HEK293T (cell line): ENCODE data around the gene LRMDA.

ENCODE experiments used
- CTCF ChIA-PET: fragments of 350-600 bp; formaldehyde crosslinking; extraction: SDS; loops from one replicate; lab custom pipeline; 2021; ENCODE audit warnings: antibody characterized with exemption, inconsistent platforms; lab: Yijun Ruan, JAX
- POLR2A ChIA-PET: fragments of 350-600 bp; formaldehyde crosslinking; extraction: SDS; loops from one replicate; lab custom pipeline; 2020; ENCODE audit warnings: antibody characterized with exemption, inconsistent platforms; lab: Yijun Ruan, JAX
- DNase-seq: peaks from one replicate; pipeline ENCODE4 v3.0.0; 2012; ENCODE audit warnings: mixed read lengths; ENCODE audit errors: extremely low spot score
- ARNT ChIP-seq: fragments of 450-650 bp; IDR thresholded peaks from 2 replicates; pipeline ENCODE4 v1.6.1; 2017; ENCODE audit warnings: mild to moderate bottlenecking
- BHLHE40 ChIP-seq: fragments of 450-650 bp; IDR thresholded peaks from 2 replicates; pipeline ENCODE4 v1.6.1; 2016; ENCODE audit warnings: mild to moderate bottlenecking, moderate library complexity, borderline replicate concordance
- CTBP1 ChIP-seq: fragments of 450-650 bp; IDR thresholded peaks from 2 replicates; pipeline ENCODE4 v1.6.1; 2016; ENCODE audit warnings: borderline replicate concordance
- ELF4 ChIP-seq: fragments of 450-650 bp; IDR thresholded peaks from 2 replicates; pipeline ENCODE4 v1.6.1; 2017; ENCODE audit warnings: antibody characterized with exemption
- FOXA1 ChIP-seq: fragments of 450-650 bp; IDR thresholded peaks from 2 replicates; pipeline ENCODE4 v1.6.1; 2016; ENCODE audit warnings: mild to moderate bottlenecking
- FOXK2 ChIP-seq: fragments of 450-650 bp; IDR thresholded peaks from 2 replicates; pipeline ENCODE4 v1.6.1; 2016; ENCODE audit warnings: mild to moderate bottlenecking
- FOXM1 ChIP-seq: fragments of 450-650 bp; IDR thresholded peaks from 2 replicates; pipeline ENCODE4 v1.6.1; 2017; ENCODE audit warnings: mild to moderate bottlenecking, borderline replicate concordance
- HDGF ChIP-seq: fragments of 450-650 bp; IDR thresholded peaks from 2 replicates; pipeline ENCODE4 v1.6.1; 2017; ENCODE audit warnings: antibody characterized with exemption, borderline replicate concordance
- L3MBTL2 ChIP-seq: fragments of 450-650 bp; conservative IDR thresholded peaks from 2 replicates; pipeline ENCODE4 v1.6.1; 2016; ENCODE audit warnings: mild to moderate bottlenecking
- LEF1 ChIP-seq: fragments of 450-650 bp; IDR thresholded peaks from 2 replicates; pipeline ENCODE4 v1.6.1; 2017; ENCODE audit warnings: mild to moderate bottlenecking, borderline replicate concordance
- NFRKB ChIP-seq: fragments of 450-650 bp; IDR thresholded peaks from 2 replicates; pipeline ENCODE4 v1.6.1; 2016; ENCODE audit warnings: mild to moderate bottlenecking, moderate library complexity
- SP1 ChIP-seq: fragments of 450-650 bp; IDR thresholded peaks from 2 replicates; pipeline ENCODE4 v1.6.1; 2017
- SUZ12 ChIP-seq: fragments of 450-650 bp; IDR thresholded peaks from 2 replicates; pipeline ENCODE4 v1.6.1; 2016; ENCODE audit warnings: mild to moderate bottlenecking
- TARDBP ChIP-seq: fragments of 450-650 bp; IDR thresholded peaks from 2 replicates; pipeline ENCODE4 v1.6.1; 2016
- ZNF384 ChIP-seq: fragments of 450-650 bp; IDR thresholded peaks from 2 replicates; pipeline ENCODE4 v1.6.1; 2016
- TF ChIP-seq, protein P1 (sequence below): fragments of 450-650 bp; IDR thresholded peaks from 2 replicates; pipeline ENCODE4 v1.6.1; 2016

LRMDA gene

DNA sequence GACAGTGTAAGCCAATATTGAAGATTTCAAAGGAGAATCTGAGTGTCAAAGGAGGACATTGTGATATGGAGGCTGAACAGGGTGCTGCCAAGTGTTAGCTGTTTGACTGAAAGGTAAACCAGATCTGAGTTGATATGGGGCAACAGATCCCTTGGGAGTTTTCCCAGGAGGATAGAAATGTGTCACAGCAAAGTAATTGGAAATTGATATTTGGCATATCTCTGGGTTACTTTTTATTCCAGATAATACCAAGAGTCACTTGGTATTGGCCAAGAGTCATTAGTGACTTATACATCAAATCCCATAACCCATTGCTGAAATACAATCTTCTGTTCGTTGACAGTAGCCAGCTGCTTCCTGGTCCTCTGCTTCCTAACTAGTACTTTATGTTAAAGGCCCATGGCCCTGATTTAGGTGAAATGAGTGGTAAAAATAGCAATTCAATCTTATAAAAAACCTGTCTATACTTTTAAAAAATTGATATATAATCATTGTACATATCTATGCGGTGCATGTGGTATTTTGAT, 922.9 kb downstream of the LRMDA start:
- TF ChIP-seq, protein P1, sequence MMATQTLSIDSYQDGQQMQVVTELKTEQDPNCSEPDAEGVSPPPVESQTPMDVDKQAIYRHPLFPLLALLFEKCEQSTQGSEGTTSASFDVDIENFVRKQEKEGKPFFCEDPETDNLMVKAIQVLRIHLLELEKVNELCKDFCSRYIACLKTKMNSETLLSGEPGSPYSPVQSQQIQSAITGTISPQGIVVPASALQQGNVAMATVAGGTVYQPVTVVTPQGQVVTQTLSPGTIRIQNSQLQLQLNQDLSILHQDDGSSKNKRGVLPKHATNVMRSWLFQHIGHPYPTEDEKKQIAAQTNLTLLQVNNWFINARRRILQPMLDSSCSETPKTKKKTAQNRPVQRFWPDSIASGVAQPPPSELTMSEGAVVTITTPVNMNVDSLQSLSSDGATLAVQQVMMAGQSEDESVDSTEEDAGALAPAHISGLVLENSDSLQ = no peak
- TF ChIP-seq NFRKB (no peak), SP1 (no peak), TARDBP (no peak), SUZ12 (no peak), FOXM1 (no peak), HDGF (no peak), CTBP1 (no peak), FOXA1 (no peak), LEF1 (no peak), ELF4 (no peak), L3MBTL2 (no peak), ARNT (no peak), BHLHE40 (no peak), ZNF384 (no peak), FOXK2 (no peak)
- POLR2A ChIA-PET = interaction anchor here (0.6 kb wide), 1 partner anchor 110 kb away, joined by 3 read pairs; no protein-coding TSS in a partner anchor
- no peak for DNase-seq
- CTCF ChIA-PET = no interaction called here

DNA sequence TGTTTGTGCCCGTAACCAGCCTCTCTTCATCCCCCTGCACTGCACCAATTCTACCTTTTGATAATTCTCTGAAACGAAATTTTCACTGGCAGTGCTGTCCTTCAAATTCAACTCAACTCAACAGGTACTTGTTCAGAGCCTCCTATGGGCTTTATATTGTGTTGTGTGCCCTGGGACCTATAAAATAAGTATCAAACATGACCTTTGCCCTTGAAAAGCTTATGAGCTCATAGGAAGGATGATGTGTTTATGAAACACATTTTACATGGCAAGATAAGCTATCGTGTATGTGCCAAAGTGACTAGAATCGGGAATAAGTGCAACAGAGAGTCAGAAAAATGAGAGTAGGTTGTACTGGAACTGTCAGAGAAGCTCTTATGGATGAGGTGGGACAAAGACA, 923.5 kb downstream of the LRMDA start:
- ChIA-PET POLR2A (no interaction called here), CTCF (no interaction called here)

DNA sequence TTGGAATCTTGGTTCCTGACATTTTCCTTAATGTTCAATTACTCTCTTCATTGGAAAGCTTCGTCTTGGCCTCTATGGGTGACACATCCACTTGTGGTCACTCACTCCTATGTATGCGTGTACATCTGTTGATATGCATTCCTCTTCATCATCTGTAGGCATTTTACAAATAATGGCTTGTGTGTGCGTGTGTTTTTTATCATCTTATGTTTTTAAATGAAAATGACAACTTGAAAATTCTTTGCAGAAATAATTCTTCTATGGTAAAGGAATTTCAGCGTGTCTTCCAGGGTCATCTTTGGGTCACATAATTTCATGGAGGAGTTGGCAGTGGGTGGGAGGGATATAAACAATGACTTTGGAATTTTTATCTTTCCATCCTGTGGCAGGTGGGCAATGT, 925.1 kb downstream of the LRMDA start:
- ChIA-PET POLR2A (no interaction called here), CTCF (no interaction called here)
- DNase-seq = no peak
- TF ChIP-seq CTBP1 (no peak), FOXM1 (no peak), ELF4 (no peak), HDGF (no peak), NFRKB (no peak), TARDBP (no peak), BHLHE40 (no peak), LEF1 (no peak), ARNT (no peak), ZNF384 (no peak), SP1 (no peak), FOXK2 (no peak), L3MBTL2 (no peak), SUZ12 (no peak), FOXA1 (no peak)
- TF ChIP-seq, protein P1 = no peak

More for the DNA sequence above, 923.5 kb downstream of the LRMDA start:
- no peak for TF ChIP-seq ELF4
- TF ChIP-seq SUZ12 = no peak
- TF ChIP-seq CTBP1 = no peak
- TF ChIP-seq L3MBTL2 = no peak
- TF ChIP-seq, protein P1 = no peak
- no peak for TF ChIP-seq ZNF384
- TF ChIP-seq TARDBP = no peak
- TF ChIP-seq NFRKB = no peak
- no peak for DNase-seq

DNA sequence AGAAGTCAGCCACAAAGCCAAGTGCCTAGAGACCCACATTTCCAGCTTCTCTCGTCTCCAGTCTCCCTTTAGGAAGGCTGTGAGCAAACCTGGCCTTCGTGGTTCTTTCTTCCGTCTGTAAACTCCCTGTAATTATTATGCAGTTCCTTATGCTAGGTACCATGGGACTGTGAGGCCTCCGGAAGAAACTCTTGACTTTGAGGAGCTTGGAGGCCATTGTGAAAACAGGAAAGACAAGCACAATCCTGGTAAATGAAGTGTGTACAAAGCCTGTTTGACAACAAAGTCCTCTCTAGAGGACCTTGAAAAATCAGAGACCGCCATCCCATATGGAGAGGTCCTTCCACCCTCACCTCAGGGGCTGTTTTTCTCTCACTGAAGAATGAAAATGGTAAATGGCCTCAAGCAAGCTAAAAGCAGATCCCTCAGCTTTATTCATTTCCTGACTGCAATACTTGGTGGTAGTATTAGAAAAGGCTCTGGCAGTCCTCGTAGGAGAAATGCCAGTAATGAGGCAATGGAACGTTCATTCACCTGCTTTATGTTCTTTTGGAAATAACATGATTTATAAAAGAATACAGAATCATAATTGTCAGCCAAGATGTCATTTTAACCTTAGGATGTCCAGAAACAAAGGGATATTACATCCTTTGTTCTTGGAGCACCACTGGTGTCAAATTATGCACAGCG, 926.4 kb downstream of the LRMDA start:
- ChIA-PET CTCF (no interaction called here), POLR2A (no interaction called here)
- no peak for DNase-seq
- TF ChIP-seq L3MBTL2 (no peak), ARNT (no peak), BHLHE40 (no peak), HDGF (no peak), FOXM1 (no peak), ZNF384 (no peak), CTBP1 (no peak), FOXA1 (no peak)

DNA sequence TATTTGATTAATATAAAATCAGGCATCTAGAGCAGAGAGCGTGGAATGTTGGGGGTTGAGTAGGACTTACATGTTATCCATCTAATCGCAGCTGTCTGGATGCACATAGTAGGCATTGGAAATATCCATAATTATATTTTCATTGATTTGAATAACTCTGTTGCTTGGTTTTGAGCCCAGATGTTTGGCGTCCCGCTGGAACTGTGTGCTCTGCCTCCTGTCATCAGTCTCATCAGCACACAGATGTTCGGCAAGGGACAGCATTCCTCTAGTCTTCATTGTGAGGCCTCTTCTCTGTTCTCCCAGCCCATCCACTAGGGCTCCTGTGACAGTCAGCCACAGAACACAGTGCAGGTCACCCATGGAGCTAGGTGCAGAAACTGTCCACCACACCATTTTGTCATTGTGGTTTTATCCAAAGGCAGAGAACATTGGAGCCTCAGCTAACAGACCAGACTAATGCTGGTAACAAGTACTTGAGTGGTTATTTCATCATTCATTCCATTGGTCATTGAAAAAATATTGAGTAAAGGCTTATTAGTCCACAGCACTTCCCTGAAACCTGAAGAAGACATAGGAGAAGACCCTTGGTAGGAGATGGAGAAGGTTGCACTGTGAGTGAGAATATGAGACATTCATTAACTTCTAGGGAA, 927.4 kb downstream of the LRMDA start:
- POLR2A ChIA-PET = no interaction called here

More for the DNA sequence above, 927.4 kb downstream of the LRMDA start:
- no peak for TF ChIP-seq SP1
- no peak for TF ChIP-seq ZNF384
- no peak for TF ChIP-seq NFRKB
- no peak for TF ChIP-seq FOXK2
- TF ChIP-seq, protein P1 = no peak
- no peak for TF ChIP-seq FOXA1
- TF ChIP-seq TARDBP = no peak
- TF ChIP-seq SUZ12 = no peak
- TF ChIP-seq ARNT = no peak
- no peak for TF ChIP-seq ELF4
- TF ChIP-seq L3MBTL2 = no peak
- TF ChIP-seq CTBP1 = no peak
- TF ChIP-seq BHLHE40 = no peak
- TF ChIP-seq FOXM1 = no peak
- TF ChIP-seq LEF1 = no peak
- CTCF ChIA-PET = interaction anchor here (1.2 kb wide), 1 partner anchor 71 kb away, joined by 3 read pairs; no protein-coding TSS in a partner anchor
- no peak for DNase-seq
